NCI-H524 treated with DMSO at 0.1 percent for 48 hours (cell line): ENCODE results near the gene RAPGEF1.
A peak's percentile ranks its signal among the peaks of the same experiment; 100 is the strongest.
"Not testable (repeated sequence)": the region's sequence is repeated elsewhere in the genome, so short reads cannot be mapped to it uniquely, and the experiment has no call there.

ENCODE experiments used
- DNase-seq: peaks from one replicate; lab custom pipeline; 2025; lab: John Stamatoyannopoulos, UW

RAPGEF1 gene

DNA sequence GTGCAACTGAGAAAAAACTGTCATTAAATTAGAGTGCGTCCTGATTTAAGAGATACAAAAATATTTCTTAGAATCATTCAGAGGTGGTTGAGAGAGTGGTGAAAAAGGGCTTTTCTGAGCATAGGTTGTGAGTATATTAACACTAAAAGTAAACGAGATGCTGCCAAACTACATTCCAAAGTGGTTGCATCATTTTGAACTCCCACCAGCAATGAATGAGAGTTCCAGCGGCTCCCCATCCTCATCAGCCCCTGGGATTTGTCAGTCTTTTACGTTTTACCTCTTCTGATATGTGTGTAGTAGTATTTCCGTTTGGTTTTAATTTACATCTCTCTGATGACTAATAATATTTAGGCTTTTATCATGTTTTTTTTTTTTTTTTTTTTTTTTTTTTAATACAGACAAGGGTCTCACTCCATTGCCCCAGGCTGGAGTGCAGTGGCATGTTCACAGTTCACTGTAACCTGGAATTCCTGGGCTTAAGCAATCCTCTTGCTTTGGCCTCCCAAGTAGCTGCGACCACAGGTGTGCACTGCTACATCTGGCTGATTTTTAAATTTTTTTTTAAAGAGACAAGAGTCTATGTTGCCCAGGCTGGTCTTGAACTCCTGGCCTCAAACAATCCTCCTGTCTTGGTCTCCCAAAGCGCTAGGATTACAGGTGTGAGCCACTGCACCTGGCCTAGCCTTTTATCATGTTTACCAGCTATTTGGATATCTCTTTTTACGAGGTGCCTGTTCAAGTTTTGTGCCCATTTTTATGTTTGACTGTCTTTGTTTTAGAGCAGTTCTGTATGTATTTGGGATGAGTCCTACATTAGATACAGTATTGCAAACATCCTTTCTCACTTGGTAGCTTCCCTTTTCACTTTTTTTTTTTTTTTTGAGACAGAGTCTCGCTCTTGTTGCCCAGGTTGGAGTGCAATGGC lies 177.6 kb downstream of the RAPGEF1 start:
- no peak for DNase-seq

DNA sequence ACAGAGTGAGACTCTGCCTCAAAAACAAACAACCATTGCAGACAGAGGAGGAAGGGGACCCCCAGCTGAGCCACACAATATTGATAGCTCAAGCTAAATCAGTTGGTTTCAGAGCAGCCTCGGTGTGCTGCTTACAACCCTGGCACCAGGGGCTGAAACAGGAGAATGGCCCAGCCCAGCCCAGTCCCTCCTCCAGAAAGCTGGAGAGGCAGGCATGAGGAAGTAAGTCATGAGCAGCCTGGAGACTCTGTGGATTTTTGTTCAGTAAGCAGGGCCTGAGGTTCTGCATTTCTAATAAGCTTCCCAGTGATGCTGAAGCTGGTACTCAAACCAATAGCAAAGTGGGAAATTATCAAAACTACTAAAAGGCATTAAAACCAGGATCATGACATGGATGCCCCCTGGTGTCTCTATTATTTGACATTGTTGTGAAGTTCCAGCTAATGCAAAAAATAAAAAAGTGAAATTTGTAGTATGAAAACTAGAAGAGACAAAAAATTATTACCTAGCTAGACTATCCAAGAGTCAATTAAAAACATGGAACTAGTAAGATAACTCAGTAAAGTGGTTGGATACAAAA lies 180.4 kb downstream of the RAPGEF1 start:
- no peak for DNase-seq

DNA sequence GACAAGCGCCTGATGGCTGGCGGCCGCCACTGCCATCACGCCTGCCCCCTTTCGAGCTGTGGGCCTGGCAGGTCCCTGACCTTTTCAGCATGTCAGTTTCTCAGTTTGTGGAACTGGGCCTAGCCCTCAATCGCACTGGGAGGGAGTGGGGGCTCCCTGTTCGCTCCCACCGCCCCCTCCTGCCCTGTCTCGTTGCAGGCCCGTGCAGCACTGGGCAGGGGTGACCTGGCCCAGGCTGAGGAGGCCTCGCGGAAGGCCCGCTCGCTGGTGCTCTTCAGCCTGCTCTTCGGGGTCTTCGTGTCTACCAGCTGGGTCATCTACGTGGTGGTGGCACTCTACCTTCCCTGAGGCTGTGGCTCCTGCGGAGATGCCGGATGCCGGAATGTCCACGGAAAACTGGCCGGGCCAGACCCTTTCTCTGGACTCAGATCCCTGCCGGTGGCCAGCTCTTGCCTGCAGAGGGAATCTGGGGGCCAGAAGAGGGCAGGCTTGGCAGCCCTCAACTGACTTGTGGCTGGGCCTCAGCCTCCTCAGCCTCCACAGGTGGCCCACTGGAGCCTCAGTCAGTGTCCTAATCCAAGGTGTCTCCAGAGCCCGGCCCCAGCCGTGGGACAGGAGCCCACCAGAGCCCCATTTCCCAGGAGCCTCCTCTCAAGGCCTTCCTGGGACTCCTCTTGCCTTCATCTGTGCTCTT lies 181.9 kb downstream of the RAPGEF1 start:
- DNase-seq = no peak

DNA sequence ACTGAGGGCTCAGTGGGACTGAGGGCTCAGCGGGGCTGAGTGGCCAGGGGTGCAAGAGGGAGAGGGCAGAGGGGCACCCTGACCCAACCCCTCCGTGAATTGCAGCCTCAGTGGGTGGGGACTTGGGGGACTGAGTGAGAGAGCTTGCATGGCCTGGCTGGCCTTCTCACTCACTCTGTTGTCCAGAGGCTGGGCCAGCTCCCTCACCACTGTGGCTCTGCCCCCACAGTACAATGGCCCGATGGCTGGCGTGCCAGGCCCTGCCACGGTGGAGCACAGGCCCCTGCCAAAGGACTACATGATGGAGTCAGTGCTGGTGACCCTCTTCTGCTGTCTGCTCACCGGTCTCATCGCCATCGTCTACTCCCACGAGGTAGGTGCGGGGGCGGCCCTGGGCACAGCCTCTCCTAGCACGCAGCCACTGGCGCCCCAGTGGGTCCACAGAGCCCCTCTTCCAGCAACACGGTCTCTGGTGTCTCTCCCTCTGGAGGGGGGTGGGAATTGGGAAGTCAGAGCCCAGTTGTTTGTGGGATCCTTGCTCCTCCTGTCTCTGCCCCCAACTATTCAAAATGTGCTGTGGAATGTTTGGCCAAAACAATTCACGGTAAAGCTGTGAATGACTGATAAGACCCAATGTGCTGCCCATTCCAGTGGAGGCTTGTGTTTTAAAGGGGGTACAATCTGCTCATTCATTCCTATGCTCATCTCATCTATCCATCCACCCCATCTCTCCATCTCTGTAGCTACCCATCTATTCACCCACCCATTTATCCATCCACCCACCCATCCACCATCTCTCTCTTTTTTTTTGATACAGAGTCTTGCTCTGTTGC lies 183.8 kb downstream of the RAPGEF1 start:
- no peak for DNase-seq

GRCh38 chr9:131554843-131555351 lies 185.0 kb downstream of the RAPGEF1 start:
- no peak for DNase-seq

DNA sequence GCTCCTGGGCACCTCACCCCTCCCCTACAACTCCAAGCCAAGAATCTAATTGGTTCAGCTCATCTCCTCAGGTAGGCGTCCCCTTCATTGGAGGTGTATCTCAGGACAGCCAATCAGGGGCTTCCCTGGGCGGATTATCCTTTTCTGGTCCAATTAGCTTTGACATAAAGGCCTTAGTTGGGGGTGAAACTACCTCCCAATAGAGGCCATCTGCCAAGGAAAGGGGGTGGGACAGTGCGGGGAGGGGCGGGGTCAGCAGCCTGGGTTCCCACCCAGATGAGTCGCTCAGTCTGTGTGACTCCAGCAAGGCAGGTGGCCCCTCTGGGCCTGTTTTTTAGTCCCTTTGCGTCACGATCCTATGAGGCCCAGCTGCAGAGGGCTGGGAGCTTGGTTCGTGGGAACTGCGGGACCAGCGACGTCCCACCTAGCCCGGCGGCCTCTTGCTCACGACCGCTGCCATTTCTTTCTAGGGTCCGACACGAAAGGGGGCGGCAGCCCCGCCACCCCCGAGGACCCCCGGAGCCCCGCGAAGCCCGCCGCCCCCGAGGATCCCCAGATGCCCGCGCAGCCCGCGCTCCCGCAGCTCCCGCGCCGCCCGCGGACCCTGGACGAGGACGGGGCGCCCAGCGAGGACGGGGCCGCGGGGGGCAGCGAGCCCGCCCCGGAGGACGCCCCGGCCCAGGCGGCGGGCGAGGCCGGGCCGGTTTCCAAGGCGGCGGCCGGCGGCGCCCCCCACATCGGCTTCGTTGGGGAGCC lies 185.6 kb downstream of the RAPGEF1 start:
- no peak for DNase-seq

GRCh38 chr9:131552030-131552429 lies 187.8 kb downstream of the RAPGEF1 start:
- DNase-seq = no peak

- not testable (repeated sequence) for DNase-seq
Measured at GRCh38 chr9:131550465-131550864, 189.4 kb downstream of the RAPGEF1 start.

- DNase-seq = not testable (repeated sequence)
Measured at GRCh38 chr9:131549186-131549585, 190.7 kb downstream of the RAPGEF1 start.

DNA sequence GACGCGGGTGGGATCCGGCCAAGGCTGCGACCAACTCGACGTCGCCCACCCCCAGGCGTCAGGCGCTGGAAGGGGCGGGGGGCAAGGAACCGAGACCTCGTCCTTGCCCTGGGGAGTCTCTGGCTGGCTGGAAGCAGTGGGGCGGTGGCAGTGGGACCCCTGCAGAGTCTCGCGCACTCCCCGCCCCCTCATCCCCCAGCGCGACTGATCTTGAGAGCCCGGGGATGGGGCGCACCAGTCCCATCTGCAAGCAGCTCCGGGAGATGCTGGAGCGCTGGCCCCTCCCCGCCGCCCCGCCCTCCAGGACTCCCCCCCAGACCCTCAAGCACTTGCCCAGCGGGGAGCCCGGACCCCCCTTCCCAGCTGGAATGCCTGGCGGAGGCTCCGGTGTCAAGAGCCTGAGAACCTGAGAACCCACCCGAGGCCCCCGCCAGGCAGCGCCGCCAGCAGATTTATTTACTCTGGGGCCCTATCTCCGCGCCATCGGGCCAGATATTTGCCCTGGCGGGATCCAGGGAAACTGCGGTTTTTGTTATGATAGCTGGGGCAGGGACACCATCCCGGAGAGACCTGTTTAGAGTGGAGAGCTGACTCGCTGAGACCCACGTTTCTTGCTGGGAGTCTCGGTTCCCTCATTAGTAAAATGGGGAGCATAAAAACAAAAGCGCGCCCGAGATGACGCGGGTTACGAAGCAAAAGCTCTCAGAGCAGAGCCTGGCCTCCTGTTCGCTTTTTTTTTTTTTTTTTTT lies 193.4 kb downstream of the RAPGEF1 start:
- no peak for DNase-seq

DNA sequence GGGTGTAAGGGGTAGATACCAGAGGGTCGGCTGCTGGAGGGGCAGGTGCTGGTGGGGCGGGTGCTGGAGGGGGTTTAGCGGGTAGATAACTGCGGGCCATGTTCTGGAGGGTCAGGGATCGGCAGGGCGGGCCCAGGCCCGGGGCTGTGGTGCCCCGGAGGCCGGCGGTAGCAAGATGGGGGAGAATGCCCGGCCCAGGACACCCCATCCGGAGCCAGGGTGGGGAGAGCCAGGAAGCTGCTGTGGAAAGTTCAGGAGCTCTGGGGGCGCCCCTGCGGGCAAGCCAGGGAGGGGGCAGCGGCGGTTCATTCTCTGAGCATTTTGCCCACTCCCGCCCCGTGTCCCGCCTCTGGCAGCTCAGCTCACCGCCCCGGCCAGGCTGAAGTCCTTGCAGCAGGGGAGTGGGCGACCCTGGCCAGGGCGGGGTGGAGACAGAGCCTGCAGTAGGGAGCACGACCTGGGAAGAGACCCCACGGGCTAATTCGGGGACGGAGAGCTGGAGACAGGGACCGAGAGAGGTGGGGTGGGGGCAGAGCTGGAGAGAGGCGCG lies 194.0 kb downstream of the RAPGEF1 start:
- DNase-seq = no peak

- no peak for DNase-seq
Measured at GRCh38 chr9:131545003-131545785, 194.7 kb downstream of the RAPGEF1 start, which contains the start of gene PRRT1B. Gene PRRT1B (plus strand): TSS chr9:131545523. CDS start chr9:131545616, 93 bp downstream.

DNA sequence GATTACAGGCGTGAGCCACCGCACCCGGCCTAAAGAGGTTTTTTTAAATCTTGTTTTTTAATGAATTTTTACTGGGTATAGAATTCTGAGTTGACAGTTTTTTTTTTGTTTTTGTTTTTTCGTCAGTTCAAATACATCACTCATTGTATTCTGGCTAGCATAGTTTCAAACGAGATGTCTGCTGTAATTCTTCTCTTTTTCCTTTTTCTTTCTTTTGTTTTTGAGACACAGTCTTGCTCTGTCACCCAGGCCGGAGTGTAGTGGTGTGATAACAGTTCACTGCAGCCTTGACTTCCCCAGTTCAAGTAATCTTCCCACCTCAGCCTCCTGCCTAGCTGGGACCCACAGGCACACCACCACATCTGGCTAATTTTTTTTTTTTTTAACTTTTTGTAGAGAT lies 196.7 kb downstream of the RAPGEF1 start:
- DNase-seq = no peak

GRCh38 chr9:131539223-131539923 lies 200.5 kb downstream of the RAPGEF1 start:
- DNase-seq = no peak

DNA sequence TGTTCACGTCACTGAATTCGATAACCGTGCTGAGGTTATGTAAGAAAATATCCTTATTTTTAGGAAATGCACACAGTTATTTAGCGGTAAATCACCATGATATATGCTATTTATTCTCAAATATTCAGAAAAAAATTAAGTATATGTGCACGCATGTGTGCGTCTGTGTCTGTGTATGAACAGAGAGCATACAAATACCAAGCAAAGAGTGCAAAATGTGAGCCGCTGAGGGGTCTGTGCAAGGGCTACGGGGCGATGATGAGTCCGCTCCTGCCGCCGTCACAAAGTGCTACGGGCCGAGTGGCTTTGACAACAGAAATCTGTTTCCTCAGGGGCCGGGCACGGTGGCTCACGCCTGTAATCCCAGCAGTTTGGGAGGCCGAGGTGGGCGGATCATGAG lies 201.9 kb downstream of the RAPGEF1 start:
- no peak for DNase-seq

GRCh38 chr9:131534721-131535237 lies 205.1 kb downstream of the RAPGEF1 start:
- DNase-seq = no peak

GRCh38 chr9:131530920-131531832 lies 208.7 kb downstream of the RAPGEF1 start, which contains the start of gene UCK1:
Gene UCK1 (minus strand): TSS chr9:131531263. CDS start chr9:131531174, 89 bp downstream.
- DNase-seq = peak; percentile 47
